ENCODE data around the gene UBB. TPM values are rescaled to one million over a fixed set of nuclear protein-coding genes. Genes with fewer than 3 reads are reported as not detected.

UBB gene
- total RNA-seq, 1 experiment from 2014 or later = 1,097 TPM

DNA sequence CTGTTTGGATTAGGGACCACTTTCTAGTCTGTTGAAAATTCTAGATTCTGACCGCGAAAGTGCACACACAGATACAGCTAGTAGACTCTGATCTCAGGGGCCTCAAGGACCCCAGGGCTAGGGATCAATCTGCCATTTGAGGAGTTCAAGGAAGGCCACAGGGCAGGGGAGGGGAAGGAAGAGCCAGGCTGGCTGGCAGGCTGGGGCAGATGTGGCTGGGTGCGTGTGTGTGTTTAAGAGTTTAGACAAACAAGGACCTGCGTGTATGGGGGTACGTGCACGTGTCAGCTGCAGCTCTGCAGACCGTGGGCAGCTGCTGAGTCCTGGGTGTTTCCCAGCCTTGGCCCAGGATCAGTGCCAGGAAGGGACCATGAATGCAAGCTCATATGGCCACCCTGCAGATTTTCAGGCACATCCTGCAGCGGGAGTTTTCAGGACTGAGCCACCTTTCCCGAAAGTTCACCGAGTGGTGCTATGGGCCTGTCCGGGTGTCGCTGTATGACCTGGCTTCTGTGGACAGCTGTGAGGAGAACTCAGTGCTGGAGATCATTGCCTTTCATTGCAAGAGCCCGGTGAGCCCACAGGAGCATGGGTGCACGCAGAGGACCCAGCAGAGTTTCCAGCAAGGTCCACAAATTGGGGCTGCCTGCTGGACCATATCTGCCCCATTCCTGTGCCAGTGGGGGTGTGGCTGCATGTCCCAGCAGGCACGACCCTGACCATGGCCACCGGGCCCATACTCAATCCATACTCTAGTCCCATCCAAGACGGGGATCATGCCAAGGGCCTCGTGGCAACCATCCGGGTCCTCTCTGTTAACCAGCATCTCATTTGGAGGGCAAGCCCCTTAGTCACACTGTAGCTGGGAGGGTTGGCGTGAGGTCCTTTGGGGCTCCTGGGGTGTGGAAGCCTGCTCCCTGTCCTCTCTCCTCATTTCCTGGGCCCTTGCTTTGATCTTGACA lies 45.1 kb downstream of the UBB start:
- no peak overlapping the region for H3K4me3 ChIP-seq
- no peaks in the 10 kb centered on the region for H3K9me3 ChIP-seq
- H3K36me3 ChIP-seq = no peaks in the 10 kb centered on the region
- H3K27me3 ChIP-seq = no peaks in the 10 kb centered on the region
- DNase-seq = no peak

GRCh38 chr17:16427020-16427419 lies 46.1 kb downstream of the UBB start:
- Histone ChIP-seq H3K4me3 (no peak overlapping the region), H3K27me3 (no peaks in the 10 kb centered on the region), H3K9me3 (no peaks in the 10 kb centered on the region), H3K36me3 (no peaks in the 10 kb centered on the region)
- DNase-seq = no peak

DNA sequence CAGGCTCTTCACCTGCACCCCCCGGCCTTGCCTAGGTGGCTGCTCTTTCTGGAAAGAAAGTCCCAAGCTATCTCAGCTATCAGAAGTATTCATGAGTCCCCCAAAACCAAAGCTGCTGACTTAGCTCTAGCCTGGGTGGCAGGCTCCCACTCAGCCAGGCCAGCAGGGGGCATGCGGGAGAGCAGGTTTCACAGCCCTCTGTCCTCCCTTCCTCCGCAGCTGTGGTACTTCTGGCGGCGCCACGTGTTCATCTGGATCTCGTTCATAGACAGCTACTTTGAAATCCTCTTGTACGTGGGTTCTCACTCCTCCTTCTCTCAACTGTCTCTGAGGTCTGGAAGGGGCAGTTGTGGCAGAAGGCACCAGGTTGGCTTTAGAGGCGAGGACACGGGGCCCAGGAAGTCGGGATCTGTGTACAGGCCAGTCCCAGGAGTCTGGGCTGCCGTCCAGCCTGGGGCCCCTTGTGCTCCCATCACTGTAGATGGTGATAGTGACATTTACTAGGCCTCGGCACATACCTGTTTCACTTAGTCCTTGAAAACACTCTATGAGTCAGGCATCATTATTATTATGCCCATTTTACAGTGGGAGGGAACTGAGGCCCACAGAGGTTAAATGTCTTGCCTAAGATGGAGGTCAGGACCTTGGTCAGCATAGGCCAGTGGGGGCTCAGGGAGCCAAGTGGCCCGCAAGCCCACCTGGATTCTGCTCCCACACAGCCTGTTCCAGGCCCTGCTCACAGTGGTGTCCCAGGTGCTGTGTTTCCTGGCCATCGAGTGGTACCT lies 47.4 kb downstream of the UBB start:
- no peaks in the 10 kb centered on the region for H3K9me3 ChIP-seq
- H3K4me3 ChIP-seq = no peak overlapping the region
- H3K27me3 ChIP-seq = no peaks in the 10 kb centered on the region
- DNase-seq = no peak
- H3K36me3 ChIP-seq = no peaks in the 10 kb centered on the region

DNA sequence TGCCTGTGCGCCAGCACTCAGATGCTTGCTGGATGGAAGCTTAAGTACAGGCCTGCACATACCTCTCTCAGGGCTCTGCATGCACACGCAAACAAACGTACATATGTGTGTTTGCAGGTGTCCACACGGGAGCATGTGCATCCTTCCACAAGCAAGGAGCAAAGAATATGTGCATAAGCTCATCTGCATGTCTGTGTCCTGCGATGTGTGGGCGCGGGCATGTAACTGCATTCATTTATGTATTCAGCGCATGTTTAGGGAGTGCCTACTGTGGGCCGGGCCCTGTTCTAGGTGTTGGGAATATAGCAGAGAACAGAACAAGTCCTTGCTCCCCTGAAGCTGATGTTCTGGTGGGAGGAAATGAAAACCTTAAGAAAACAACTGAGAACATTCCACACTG lies 48.2 kb downstream of the UBB start:
- Histone ChIP-seq H3K4me3 (no peak overlapping the region), H3K9me3 (no peaks in the 10 kb centered on the region), H3K27me3 (no peaks in the 10 kb centered on the region), H3K36me3 (no peaks in the 10 kb centered on the region)
- DNase-seq = no peak

DNA sequence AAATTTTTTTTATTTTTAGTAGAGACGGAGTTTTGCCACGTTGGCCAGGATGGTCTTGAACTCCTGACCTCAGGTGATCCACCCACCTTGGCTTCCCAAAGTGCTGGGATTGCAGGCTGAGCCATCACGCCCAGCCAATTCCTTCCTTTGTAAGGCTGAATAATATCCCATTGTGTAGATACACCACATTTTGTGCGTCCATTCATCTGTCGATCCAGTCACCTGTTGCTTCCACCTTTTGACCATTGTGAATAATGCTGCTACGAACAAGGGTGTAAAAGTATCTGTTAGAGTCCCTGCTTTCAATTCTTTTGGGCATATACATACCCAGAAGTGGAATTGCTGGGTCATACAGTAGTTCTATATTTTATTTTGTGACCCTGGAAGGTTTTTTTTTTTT lies 49.8 kb downstream of the UBB start:
- DNase-seq = no peak
- H3K27me3 ChIP-seq = no peaks in the 10 kb centered on the region
- no peaks in the 10 kb centered on the region for H3K36me3 ChIP-seq
- H3K4me3 ChIP-seq = no peak overlapping the region
- no peaks in the 10 kb centered on the region for H3K9me3 ChIP-seq

DNA sequence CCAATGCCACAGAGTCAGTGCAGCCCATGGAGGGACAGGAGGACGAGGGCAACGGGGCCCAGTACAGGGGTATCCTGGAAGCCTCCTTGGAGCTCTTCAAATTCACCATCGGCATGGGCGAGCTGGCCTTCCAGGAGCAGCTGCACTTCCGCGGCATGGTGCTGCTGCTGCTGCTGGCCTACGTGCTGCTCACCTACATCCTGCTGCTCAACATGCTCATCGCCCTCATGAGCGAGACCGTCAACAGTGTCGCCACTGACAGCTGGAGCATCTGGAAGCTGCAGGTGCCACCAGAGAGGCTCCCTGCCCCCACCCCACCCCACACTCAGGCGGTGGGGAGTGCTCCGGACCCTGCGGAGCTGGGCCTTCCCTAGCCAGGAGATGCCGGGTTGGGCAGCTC lies 51.1 kb downstream of the UBB start:
- Histone ChIP-seq H3K4me3 (no peak overlapping the region), H3K27me3 (no peaks in the 10 kb centered on the region), H3K36me3 (no peaks in the 10 kb centered on the region), H3K9me3 (no peaks in the 10 kb centered on the region)
- DNase-seq = no peak

Other genes with a start within 250 kb of the UBB start
- 19.8 and 41.6 TPM in 2 replicates for gene NCOR1, start 165.6 kb upstream of the UBB start, total RNA-seq (2014; rRNA removed; shearing (Covaris generic); ENCODE audit: low replicate concordance)
- gene PIGL, start 163.9 kb upstream of the UBB start, total RNA-seq (2014; rRNA removed; shearing (Covaris generic); ENCODE audit: low replicate concordance) = 5.7 and 19.0 TPM in 2 replicates
- 52.5 and 70.5 TPM in 2 replicates for gene CENPV, start 27.6 kb upstream of the UBB start, total RNA-seq (2014; rRNA removed; shearing (Covaris generic); ENCODE audit: low replicate concordance)
- 0.05 and 0.30 TPM in 2 replicates for gene TRPV2, start 34.5 kb downstream of the UBB start, total RNA-seq (2014; rRNA removed; shearing (Covaris generic); ENCODE audit: low replicate concordance)
- gene LRRC75A, start 111.1 kb downstream of the UBB start, total RNA-seq (2014; rRNA removed; shearing (Covaris generic); ENCODE audit: low replicate concordance) = 0.03 TPM in 1 of 2 replicates, not detected in the other
- gene ZNF287, start 188.1 kb downstream of the UBB start, total RNA-seq (2014; rRNA removed; shearing (Covaris generic); ENCODE audit: low replicate concordance) = 2.2 and 21.7 TPM in 2 replicates

Measured in MG63 (cell line).